Suprapubic skin (tissue), 4 donors: Measurements from ENCODE around the gene PCSK2. TPM values are rescaled to one million over a fixed set of nuclear protein-coding genes. Genes with fewer than 3 reads are reported as not detected.

Experiments used
- DNase-seq, 2 donors: peaks; one replicate each; pipeline ENCODE4 v3.0.0-alpha.2; 2019; ENCODE audit warnings: low spot score in 2 of 2
- H3K27ac ChIP-seq: fragments of 200-600 bp; sonication (generic); one replicate; pipeline ENCODE4 v1.5.1; 2019
- H3K27me3 ChIP-seq: fragments of 200-600 bp; sonication (generic); one replicate; pipeline ENCODE4 v1.5.1; 2019
- H3K36me3 ChIP-seq: fragments of 200-600 bp; sonication (generic); one replicate; pipeline ENCODE4 v1.5.1; 2019
- H3K4me1 ChIP-seq: fragments of 200-600 bp; sonication (generic); one replicate; pipeline ENCODE4 v1.5.1; 2019
- H3K4me3 ChIP-seq: fragments of 200-600 bp; sonication (generic); one replicate; pipeline ENCODE4 v1.5.1; 2019; ENCODE audit warnings: mild to moderate bottlenecking
- H3K9me3 ChIP-seq: fragments of 200-600 bp; sonication (generic); one replicate; pipeline ENCODE4 v1.5.1; 2019
- CTCF ChIP-seq, 2 donors: fragments of 200-600 bp in 1 of 2; fragments of 450-650 bp in 1 of 2; sonication (generic) in 1 of 2; IDR thresholded peaks; one replicate each; pipeline ENCODE4 v1.5.1; 2016 to 2019; ENCODE audit warnings: antibody characterized with exemption in 2 of 2, mild to moderate bottlenecking in 1 of 2, moderate library complexity in 1 of 2
- EP300 ChIP-seq: sonication (generic); formaldehyde crosslinking; IDR thresholded peaks from one replicate; pipeline ENCODE4 v1.6.1; 2017; ENCODE audit warnings: antibody characterized with exemption
- POLR2A ChIP-seq, 2 donors: fragments of 450-650 bp; IDR thresholded peaks; one replicate each; pipeline ENCODE4 v1.6.1; 2017; ENCODE audit warnings: antibody characterized with exemption in 2 of 2, mild to moderate bottlenecking in 2 of 2, moderate library complexity in 2 of 2
- POLR2AphosphoS5 ChIP-seq, 3 donors: sonication (generic); formaldehyde crosslinking; IDR thresholded peaks; one replicate each; pipeline ENCODE4 v1.6.1; 2017; ENCODE audit warnings: antibody characterized with exemption in 3 of 3
- WGBS: methylation state at CpG from one replicate; pipeline ENCODE4 v1.1.5; 2018; 5-methylcytosine and 5-hydroxymethylcytosine counted together
- total RNA-seq, 4 donors: library from RNA; depleted of rRNA; stranded (reverse); fragments of >200 nt; gene quantifications; one replicate each; pipeline ENCODE4 v1.1.0, GENCODE V29; 2016

Gene PCSK2
- total RNA-seq, 4 donors from 2014 or later, result 5.2 to 23.1 (median 12.9) TPM

DNA sequence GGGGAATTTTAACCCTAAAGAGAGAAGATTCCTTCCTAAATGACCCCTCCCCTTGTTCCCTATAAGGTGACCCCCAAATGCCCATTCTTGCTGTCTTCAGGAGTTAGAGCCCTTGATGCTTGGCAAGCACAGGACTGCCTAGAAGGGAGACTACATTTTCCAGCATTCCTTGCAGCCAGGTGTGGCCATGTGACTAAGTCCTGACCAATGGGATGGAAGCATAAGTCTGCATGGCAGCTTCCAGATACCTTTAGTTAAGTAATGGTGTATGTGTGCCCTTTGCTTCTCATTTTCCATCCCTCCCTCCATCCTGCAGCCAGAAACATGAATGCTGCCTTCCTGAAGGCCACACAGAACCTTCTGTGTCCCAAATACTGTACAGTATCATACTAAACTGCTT, 298.8 kb downstream of the PCSK2 start:
- no peaks in the 10 kb centered on the region for H3K36me3 ChIP-seq
- no peak overlapping the region for H3K27ac ChIP-seq

DNA sequence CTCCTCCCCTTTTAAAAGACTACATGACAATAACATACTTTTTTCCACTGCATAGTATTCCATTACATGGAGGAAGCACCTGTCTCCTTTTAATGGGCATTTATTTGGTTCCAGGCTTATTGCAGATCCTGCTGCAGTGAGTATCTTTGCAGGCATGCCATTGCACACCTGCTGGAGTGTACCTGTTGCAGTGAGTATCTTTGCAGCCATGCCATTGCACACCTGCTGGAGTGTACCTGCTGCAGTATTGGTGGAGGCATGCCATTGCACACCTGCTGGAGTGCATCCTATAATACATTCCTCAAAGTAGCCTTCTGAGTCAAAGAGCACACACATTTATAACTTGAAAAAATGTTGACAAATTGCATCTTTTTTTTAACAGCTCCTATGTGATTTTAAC, 302.7 kb downstream of the PCSK2 start:
- DNase-seq, result no peak
- Histone ChIP-seq H3K27ac (no peak overlapping the region), H3K9me3 (no peaks in the 10 kb centered on the region), H3K36me3 (no peaks in the 10 kb centered on the region), H3K27me3 (no peaks in the 10 kb centered on the region), H3K4me3 (no peak overlapping the region), H3K4me1 (peaks cover 19% of the 10 kb centered on the region)
- TF ChIP-seq CTCF (IDR thresholded peaks at IDR 0.05) (no peak), POLR2AphosphoS5 (IDR thresholded peaks at IDR 0.05) (no peak), EP300 (no peak), POLR2A (IDR thresholded peaks at IDR 0.05) (no peak)

More for the DNA sequence above, 298.8 kb downstream of the PCSK2 start:
- DNase-seq, result no peak
- Histone ChIP-seq H3K27me3 (no peaks in the 10 kb centered on the region), H3K9me3 (no peaks in the 10 kb centered on the region), H3K4me1 (peaks cover 5% of the 10 kb centered on the region), H3K4me3 (no peak overlapping the region)
- TF ChIP-seq POLR2AphosphoS5 (IDR thresholded peaks at IDR 0.05) (no peak), EP300 (no peak), CTCF (IDR thresholded peaks at IDR 0.05) (no peak), POLR2A (IDR thresholded peaks at IDR 0.05) (no peak)

- Histone ChIP-seq H3K27ac (no peak overlapping the region), H3K4me3 (no peak overlapping the region), H3K36me3 (no peaks in the 10 kb centered on the region), H3K4me1 (peaks cover 19% of the 10 kb centered on the region), H3K27me3 (no peaks in the 10 kb centered on the region), H3K9me3 (no peaks in the 10 kb centered on the region)
- TF ChIP-seq POLR2AphosphoS5 (IDR thresholded peaks at IDR 0.05), result no peak
- TF ChIP-seq EP300, result no peak
- no peak for TF ChIP-seq POLR2A (IDR thresholded peaks at IDR 0.05)
- no peak for TF ChIP-seq CTCF (IDR thresholded peaks at IDR 0.05)
- 85% methylated on average over 7 of the region's 7 CpGs for WGBS
- DNase-seq, result no peak
These were observed 303.3 kb downstream of the PCSK2 start for GRCh38 chr20:17530153-17530552.

- DNase-seq, result no peak
- WGBS, result 2% methylated on average over 23 of the region's 111 CpGs
- Histone ChIP-seq H3K27me3 (no peaks in the 10 kb centered on the region), H3K27ac (peak within 1 kb of the TSS; percentile 45), H3K36me3 (no peaks in the 10 kb centered on the region), H3K9me3 (no peaks in the 10 kb centered on the region), H3K4me3 (peak within 1 kb of the TSS; percentile 66), H3K4me1 (peaks cover 19% of the 10 kb centered on the region)
- TF ChIP-seq CTCF (IDR thresholded peaks at IDR 0.05) (no peak), POLR2AphosphoS5 (IDR thresholded peaks at IDR 0.05) (no peak), EP300 (no peak), POLR2A (IDR thresholded peaks at IDR 0.05) (no peak)
These were observed 304.1 kb downstream of the PCSK2 start, which contains the start of gene BFSP1 for GRCh38 chr20:17530716-17531664. TSS of gene BFSP1 (minus strand) at chr20:17531379. CDS start at chr20:17531329, 50 bp downstream.

GRCh38 chr20:17531665-17532025, 304.8 kb downstream of the PCSK2 start:
- Histone ChIP-seq H3K27ac (no peak overlapping the region), H3K4me1 (peaks cover 20% of the 10 kb centered on the region), H3K27me3 (no peaks in the 10 kb centered on the region), H3K36me3 (no peaks in the 10 kb centered on the region), H3K4me3 (peak overlapping the region; percentile 66), H3K9me3 (no peaks in the 10 kb centered on the region)
- no peak for DNase-seq
- TF ChIP-seq EP300 (no peak), CTCF (IDR thresholded peaks at IDR 0.05) (no peak), POLR2A (IDR thresholded peaks at IDR 0.05) (no peak), POLR2AphosphoS5 (IDR thresholded peaks at IDR 0.05) (no peak)
- 64% methylated on average over 5 of the region's 5 CpGs for WGBS
